GM21367 (cell line): ENCODE results near the gene CARMIL3.

Experiments used
- ATAC-seq: cut with Tn5 transposase; IDR thresholded peaks from one replicate; pipeline ENCODE4 v1.9.1; 2021; ENCODE audit not compliant: unreplicated experiment

CARMIL3 gene

DNA sequence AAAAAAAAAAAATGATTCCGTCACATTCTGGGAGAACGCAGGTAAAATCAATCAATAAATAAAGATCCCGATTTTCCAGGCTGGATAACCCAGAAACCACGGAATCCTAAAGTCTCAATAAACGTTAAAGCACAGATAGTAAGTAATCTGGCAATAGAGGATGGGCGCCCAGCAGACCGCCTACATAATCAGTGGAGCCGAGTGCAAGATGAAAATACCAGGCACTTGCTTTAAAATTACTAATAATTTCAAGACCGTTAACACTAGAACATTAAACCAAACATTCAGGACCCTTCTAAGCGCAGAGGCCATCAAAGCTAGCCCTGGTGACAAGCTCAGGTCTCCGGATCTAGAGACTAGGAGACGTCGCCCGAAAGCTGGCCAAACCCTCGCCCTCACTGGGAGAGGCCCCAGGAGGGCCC, 61.6 kb downstream of the CARMIL3 start:
- no peak for ATAC-seq

DNA sequence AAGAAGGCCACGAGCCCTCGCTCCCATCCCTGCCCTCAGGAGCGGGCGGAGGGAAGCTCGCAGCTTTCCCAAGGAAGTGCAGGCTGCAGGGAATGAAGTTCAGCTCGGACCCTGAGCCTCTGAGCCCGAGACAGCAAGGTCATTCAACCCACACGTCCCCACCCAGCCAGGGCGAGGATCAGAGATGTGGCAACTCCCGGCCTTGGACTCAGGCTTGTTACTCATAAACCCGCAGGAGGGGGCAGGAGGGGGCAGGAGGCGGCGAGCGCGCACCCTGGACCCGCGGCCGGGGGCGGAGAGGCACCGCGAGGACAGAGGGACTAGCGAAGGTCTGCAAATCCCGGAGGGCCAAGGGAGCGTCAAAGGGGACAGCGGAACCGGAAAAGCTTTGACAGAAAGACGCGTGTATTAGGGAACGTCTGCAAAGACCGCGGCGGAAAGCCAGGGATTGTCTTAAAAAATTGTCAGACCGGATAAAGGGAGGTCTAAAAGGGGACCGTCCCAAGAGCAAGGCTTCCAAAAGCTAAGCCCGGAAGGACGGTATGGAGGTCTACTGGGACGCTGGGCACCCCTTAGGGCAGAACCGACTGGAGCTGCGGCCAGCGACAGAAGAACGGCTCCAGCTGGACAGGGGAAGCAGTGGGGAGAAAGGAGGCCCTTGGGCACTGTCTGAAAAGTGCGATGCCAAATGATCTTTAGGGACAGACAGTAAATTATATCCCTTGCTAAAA, 62.2 kb downstream of the CARMIL3 start:
- ATAC-seq, result peak; percentile 29

DNA sequence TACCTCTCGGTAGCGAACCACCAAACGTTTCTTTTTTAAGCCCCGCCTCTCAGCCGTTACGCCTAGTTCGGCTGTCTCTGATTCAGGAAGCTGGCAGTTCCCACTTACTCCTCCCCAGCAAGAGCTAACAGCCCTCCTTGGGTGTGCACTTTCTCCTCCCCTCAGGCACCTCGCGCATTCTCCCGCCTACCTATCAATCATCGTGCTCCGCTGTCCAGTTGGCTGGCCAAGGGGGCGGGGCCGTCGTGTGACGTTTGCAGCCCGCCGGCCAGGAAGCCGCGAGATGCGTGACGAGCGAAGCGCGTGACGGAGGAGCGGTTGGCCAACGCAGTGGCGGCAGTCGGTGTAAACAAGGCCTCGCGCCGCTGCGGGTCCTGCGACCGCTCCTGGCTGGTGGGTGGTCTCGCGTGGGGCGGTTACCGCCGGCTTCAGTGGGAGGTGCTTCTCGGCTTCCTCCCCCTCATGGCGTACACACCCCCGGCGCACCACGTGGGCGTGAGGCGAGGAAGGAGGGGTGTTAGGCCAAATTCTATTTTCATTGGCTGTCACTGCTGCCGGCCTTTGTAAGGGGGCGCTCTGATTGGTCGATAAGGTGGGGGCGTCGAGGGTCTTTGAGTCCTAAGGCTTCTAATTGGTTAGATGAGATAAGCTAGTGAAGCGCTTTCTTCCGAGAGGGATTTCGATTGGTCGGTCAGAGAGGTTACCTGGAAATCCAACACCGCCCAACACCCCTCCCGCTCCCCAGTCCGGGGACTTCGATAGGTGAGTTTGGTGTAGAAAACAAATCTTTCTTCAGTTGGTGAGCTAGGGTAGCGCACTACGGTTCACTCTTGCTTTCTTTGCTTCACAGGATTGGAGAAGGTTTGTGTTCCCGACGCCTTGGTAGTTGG, 63.0 kb downstream of the CARMIL3 start, which contains the start of the genes DCAF11 and NRL:
DCAF11 (plus strand) TSS at position 246 of the 890 bp plus-strand sequence. CDS start 818 bp downstream, outside the sequence.
NRL (minus strand) TSS at position 418 of the 890 bp plus-strand sequence. CDS start 32,101 bp downstream, outside the sequence.
- ATAC-seq, result peak; percentile 74

DNA sequence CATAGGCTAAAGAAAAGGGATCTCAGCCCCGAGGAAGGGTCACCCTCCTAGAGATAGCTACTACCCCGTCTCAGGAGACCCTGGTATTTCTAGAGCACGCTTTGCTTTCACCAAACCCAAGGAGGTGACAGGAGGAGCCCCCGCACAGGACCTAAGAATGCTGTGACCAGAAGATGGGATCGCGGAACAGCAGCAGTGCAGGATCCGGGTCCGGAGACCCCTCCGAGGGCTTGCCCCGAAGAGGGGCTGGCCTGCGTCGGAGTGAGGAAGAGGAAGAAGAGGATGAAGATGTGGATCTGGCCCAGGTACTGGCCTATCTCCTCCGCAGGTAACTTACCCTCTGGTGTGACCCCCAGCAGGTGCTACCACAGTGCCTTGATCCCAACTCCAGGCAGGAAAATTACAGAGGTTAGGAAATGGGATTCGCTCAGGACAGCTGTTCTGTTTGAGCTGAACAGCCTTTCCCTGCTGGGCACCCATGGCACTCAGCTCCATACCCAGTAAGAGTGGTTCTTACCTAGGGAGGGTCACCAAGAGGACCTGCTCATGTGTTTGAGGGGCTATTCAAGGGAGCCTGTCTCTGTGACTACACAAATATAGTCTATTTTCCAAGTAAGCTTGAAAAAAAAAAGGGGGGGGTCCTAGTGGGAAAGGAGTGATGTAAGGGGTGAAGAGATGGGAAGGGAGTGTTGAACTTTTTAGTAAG, 63.8 kb downstream of the CARMIL3 start:
- ATAC-seq, result peak; percentile 0

DNA sequence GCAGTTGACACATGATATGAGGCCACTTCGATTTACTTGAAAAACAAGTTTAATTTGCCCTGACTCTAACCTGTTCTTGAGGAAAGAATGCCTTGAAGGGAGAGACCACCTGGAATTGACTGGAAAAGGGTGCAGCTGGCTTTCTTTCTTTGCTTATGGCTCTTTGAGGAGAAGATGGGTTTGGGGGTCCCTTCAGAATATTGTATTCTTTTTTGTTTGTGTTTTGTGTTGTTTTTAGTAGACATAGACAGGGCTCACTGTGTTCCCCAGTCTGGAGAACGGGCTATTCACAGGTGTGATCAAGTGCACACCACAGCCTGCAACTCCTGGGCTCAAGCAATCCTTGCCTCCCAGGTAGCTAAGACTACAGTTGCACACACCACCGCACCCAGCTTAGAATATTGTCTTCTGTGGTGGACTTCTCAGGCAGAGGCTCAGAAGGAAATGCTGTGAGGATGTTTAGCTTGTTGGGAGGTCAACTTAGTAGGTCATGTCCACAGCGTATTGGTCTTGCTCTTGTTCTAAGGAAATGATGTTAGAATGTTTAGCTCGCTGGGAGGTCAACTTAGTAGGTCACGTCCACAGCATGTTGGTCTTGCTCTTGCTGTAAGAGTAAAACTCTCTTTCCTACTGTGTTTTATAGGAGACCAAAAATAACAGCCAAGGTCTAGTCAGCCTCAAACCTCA, 64.5 kb downstream of the CARMIL3 start:
- ATAC-seq, result no peak

DNA sequence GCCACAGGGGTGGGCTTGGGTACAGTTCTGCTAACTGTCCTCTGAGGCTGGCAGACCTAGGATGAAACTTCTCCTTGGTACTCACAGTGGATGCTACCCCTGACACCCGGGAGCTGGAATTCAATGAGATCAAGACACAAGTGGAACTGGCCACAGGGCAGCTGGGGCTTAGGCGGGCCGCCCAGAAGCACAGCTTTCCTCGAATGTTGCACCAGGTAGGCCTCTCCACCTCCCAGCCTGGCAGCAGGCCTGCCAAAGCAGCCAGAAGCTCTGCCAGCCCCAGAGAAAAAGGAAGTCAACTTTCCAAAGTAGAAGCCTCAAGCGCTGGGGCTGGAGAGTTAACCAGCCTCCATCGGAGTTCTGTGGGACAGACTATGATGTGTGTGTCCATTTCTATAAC, 65.4 kb downstream of the CARMIL3 start:
- no peak for ATAC-seq
